ENCODE data around the gene ZNF554.

ZNF554 gene

GRCh38 chr19:2824129-2824528 lies 4.5 kb downstream of the ZNF554 start:
- peaks cover 18% of the 10 kb centered on the region for H3K36me3 ChIP-seq (ENCODE audit: insufficient read depth, low read length)
- H3K9ac ChIP-seq (ENCODE audit: low read length): no peak overlapping the region
- no peak overlapping the region for H3K4me3 ChIP-seq (ENCODE audit: low read depth in 1 of 2, low read length in 2 of 2)
- H3K27me3 ChIP-seq (ENCODE audit: control insufficient read depth in 1 of 2, insufficient read depth in 2 of 2, low read length in 2 of 2): no peaks in the 10 kb centered on the region
- no peaks in the 10 kb centered on the region for H3K4me1 ChIP-seq (ENCODE audit: insufficient read depth, low read length)
- H3K27ac ChIP-seq (ENCODE audit: low read depth, low read length): no peak overlapping the region
- no peaks in the 10 kb centered on the region for H3K9me3 ChIP-seq (ENCODE audit: low read length)

DNA sequence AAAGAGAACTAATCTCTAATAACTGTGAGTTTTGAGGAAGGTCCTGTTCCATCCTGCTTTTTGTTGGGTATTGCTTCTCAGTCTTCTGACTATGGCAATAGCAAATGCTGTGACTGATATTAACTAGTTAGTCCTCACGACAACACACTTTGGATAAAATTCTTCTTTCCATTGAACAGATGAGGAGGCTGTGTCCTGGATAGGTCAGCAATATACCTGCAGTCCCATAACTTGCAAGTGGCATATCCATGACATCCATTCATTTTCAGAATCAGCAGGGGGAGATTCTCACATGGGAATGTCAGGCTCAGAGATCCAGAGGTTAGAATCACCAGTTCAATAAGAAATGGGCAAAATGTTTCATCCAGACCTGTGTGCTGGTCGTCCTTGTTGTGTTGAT lies 7.4 kb downstream of the ZNF554 start:
- peaks cover 18% of the 10 kb centered on the region for H3K36me3 ChIP-seq (ENCODE audit: insufficient read depth, low read length)
- H3K27ac ChIP-seq (ENCODE audit: low read depth, low read length): no peak overlapping the region
- H3K4me1 ChIP-seq (ENCODE audit: insufficient read depth, low read length): no peaks in the 10 kb centered on the region
- no peak overlapping the region for H3K9ac ChIP-seq (ENCODE audit: low read length)
- no peaks in the 10 kb centered on the region for H3K9me3 ChIP-seq (ENCODE audit: low read length)
- no peak overlapping the region for H3K4me3 ChIP-seq (ENCODE audit: low read depth in 1 of 2, low read length in 2 of 2)
- no peaks in the 10 kb centered on the region for H3K27me3 ChIP-seq (ENCODE audit: control insufficient read depth in 1 of 2, insufficient read depth in 2 of 2, low read length in 2 of 2)

DNA sequence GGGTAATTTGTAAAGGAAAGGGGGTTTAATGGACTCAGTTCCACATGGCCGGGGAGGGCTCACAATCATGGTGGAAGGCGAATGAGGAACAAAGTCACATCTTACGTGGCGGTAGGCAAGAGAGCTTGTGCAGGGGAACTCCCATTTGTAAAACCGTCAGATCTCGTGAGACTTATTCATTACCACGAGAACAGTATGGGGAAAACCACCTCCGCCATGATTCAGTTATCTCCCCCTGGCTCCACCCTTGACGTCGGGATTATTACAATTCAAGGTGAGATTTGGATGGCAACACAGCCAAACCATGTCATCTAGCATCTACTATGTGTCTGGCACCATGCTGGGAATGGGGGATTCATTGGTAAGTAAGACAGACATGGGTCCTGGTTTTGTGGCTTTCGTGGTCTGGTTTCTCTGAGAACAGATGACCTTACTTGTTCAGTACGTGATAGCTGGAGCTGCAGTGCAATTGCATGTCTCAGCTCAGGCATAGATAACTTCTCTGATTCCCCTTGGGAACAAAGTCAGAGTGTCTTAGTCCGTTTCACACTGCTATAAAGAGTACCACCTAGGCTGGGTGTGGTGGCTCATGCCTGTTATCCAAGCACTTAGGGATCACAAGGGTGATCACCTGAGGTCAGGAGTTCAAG lies 8.3 kb downstream of the ZNF554 start:
- H3K4me3 ChIP-seq (ENCODE audit: low read depth in 1 of 2, low read length in 2 of 2): no peak overlapping the region
- H3K27me3 ChIP-seq (ENCODE audit: control insufficient read depth in 1 of 2, insufficient read depth in 2 of 2, low read length in 2 of 2): no peaks in the 10 kb centered on the region
- H3K27ac ChIP-seq (ENCODE audit: low read depth, low read length): no peak overlapping the region
- peaks cover 26% of the 10 kb centered on the region for H3K36me3 ChIP-seq (ENCODE audit: insufficient read depth, low read length)
- no peaks in the 10 kb centered on the region for H3K4me1 ChIP-seq (ENCODE audit: insufficient read depth, low read length)
- H3K9ac ChIP-seq (ENCODE audit: low read length): no peak overlapping the region
- H3K9me3 ChIP-seq (ENCODE audit: low read length): peaks cover 8% of the 10 kb centered on the region

DNA sequence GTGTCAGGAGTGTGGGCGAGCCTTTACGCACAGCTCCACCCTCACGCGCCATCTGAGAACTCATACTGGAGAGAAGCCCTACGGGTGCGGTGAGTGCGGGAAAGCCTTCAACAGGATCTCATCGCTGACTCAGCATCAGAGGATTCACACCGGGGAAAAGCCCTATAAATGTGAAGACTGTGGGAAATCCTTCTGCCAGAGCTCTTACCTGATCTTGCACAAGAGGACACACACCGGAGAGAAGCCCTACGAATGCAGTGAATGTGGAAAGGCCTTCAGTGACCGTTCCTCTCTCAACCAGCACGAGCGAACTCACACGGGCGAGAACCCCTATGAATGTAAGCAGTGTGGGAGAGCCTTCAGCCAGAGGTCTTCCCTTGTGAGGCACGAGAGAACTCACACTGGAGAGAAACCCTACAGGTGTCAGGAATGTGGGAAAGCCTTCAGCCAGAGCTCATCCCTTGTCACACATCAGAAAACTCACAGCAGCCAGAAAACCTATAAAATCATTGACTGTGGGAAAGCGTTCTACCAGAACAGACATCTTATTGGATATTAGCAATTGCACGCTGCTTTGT lies 14.7 kb downstream of the ZNF554 start:
- Histone ChIP-seq H3K27me3 (ENCODE audit: control insufficient read depth in 1 of 2, insufficient read depth in 2 of 2, low read length in 2 of 2) (no peaks in the 10 kb centered on the region), H3K4me1 (ENCODE audit: insufficient read depth, low read length) (no peaks in the 10 kb centered on the region), H3K36me3 (ENCODE audit: insufficient read depth, low read length) (peaks cover 25% of the 10 kb centered on the region), H3K9me3 (ENCODE audit: low read length) (peaks cover 29% of the 10 kb centered on the region), H3K27ac (ENCODE audit: low read depth, low read length) (no peak overlapping the region), H3K4me3 (ENCODE audit: low read depth in 1 of 2, low read length in 2 of 2) (peak overlapping the region in 1 of 2 donors; percentile 14), H3K9ac (ENCODE audit: low read length) (no peak overlapping the region)

DNA sequence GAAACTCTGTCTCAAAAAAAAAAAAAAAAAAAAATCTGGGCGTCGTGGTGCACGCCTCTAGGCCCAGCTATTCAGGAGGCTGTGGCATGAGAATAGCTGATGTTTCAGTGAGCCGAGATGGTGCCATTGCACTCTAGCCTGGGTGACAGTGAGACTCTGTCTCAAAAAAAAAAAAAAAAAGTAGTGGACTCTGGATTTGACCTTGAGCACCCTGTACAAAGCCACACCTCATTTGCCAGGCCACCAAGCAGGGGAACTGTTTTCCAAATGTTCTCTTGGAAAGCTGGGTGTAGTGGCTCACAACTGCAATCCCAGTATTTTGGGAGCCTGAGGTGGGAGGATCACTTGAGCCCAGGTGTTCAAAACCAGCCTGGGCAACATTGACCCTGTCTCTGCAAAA lies 17.8 kb downstream of the ZNF554 start:
- H3K9me3 ChIP-seq (ENCODE audit: low read length): peaks cover 26% of the 10 kb centered on the region
- no peak overlapping the region for H3K9ac ChIP-seq (ENCODE audit: low read length)
- peaks cover 4% of the 10 kb centered on the region for H3K4me1 ChIP-seq (ENCODE audit: insufficient read depth, low read length)
- no peak overlapping the region for H3K4me3 ChIP-seq (ENCODE audit: low read depth in 1 of 2, low read length in 2 of 2)
- no peaks in the 10 kb centered on the region for H3K27me3 ChIP-seq (ENCODE audit: control insufficient read depth in 1 of 2, insufficient read depth in 2 of 2, low read length in 2 of 2)
- peaks cover 23% of the 10 kb centered on the region for H3K36me3 ChIP-seq (ENCODE audit: insufficient read depth, low read length)
- no peak overlapping the region for H3K27ac ChIP-seq (ENCODE audit: low read depth, low read length)

DNA sequence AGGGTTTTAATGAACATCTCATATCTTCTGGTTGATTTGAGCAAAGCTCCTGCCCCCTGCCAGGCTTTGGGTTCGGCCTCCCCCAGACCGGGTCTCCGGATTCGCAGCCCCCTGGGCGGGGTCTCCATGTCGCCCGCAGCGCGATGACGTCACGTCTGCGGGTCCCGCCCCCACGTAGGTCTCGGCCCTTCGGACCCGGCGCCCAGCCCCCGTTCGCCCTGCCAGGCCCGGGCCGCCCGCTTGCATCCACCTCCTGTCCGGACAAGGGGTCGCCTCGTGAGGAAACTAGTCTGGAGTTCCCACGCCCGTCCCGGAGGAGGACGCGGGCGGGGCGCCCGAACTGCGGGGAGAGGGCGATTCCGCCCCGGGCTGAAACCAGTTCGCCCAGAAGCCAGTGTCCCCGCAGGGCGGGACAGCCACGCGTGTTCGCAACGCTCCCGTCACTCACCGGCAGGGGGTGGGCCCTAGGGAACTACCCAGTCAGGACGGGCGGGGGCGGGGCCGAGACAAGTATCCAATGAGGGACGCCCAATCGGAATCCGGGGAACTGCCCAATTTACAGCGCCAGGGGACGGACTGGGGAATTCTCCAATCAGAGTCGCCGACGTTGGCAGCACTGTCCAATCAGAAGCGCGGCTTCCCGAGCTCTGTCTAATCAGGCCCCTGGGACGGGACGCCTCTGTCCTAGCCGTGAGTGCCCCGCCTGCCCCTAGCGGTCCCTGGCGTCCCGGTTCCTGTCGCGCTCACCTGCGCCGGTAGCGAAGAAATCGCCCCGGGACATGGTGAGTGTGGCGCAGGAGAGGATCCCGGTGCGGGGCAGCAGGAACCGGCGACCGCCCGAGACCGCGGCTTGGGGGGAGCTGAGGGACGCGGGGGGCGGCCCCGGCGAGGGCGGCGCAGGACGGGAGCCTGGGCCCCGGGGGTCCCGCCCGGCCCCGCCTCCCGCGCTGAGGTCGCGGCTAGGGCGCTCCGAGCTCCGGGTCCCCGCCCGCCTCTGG lies 21.4 kb downstream of the ZNF554 start, which contains the start of gene ZNF555:
Gene ZNF555 (plus strand): TSS at position 682 of the 998 bp plus-strand sequence. CDS start 98 bp downstream, at position 780.
- Histone ChIP-seq H3K4me1 (ENCODE audit: insufficient read depth, low read length) (peaks cover 8% of the 10 kb centered on the region), H3K27me3 (ENCODE audit: control insufficient read depth in 1 of 2, insufficient read depth in 2 of 2, low read length in 2 of 2) (no peaks in the 10 kb centered on the region), H3K27ac (ENCODE audit: low read depth, low read length) (peak within 1 kb of the TSS; percentile 96), H3K4me3 (ENCODE audit: low read depth in 1 of 2, low read length in 2 of 2) (peak within 1 kb of the TSS; percentile 81), H3K36me3 (ENCODE audit: insufficient read depth, low read length) (no peaks in the 10 kb centered on the region), H3K9ac (ENCODE audit: low read length) (peak within 1 kb of the TSS; percentile 68), H3K9me3 (ENCODE audit: low read length) (no peaks in the 10 kb centered on the region)

- H3K4me1 ChIP-seq (ENCODE audit: insufficient read depth, low read length): peaks cover 8% of the 10 kb centered on the region
- peak overlapping the region; percentile 44 for H3K9ac ChIP-seq (ENCODE audit: low read length)
- H3K9me3 ChIP-seq (ENCODE audit: low read length): peaks cover 4% of the 10 kb centered on the region
- H3K27ac ChIP-seq (ENCODE audit: low read depth, low read length): peak overlapping the region; percentile 72
- H3K36me3 ChIP-seq (ENCODE audit: insufficient read depth, low read length): no peaks in the 10 kb centered on the region
- H3K4me3 ChIP-seq (ENCODE audit: low read depth in 1 of 2, low read length in 2 of 2): peak overlapping the region; percentile 81
- no peaks in the 10 kb centered on the region for H3K27me3 ChIP-seq (ENCODE audit: control insufficient read depth in 1 of 2, insufficient read depth in 2 of 2, low read length in 2 of 2)
These were observed 22.3 kb downstream of the ZNF554 start for GRCh38 chr19:2841855-2842574.

- no peaks in the 10 kb centered on the region for H3K36me3 ChIP-seq (ENCODE audit: insufficient read depth, low read length)
- peaks cover 8% of the 10 kb centered on the region for H3K4me1 ChIP-seq (ENCODE audit: insufficient read depth, low read length)
- no peak overlapping the region for H3K4me3 ChIP-seq (ENCODE audit: low read depth in 1 of 2, low read length in 2 of 2)
- peaks cover 13% of the 10 kb centered on the region for H3K9me3 ChIP-seq (ENCODE audit: low read length)
- no peak overlapping the region for H3K9ac ChIP-seq (ENCODE audit: low read length)
- H3K27ac ChIP-seq (ENCODE audit: low read depth, low read length): no peak overlapping the region
- no peaks in the 10 kb centered on the region for H3K27me3 ChIP-seq (ENCODE audit: control insufficient read depth in 1 of 2, insufficient read depth in 2 of 2, low read length in 2 of 2)
These were observed 25.4 kb downstream of the ZNF554 start for GRCh38 chr19:2845107-2845506.

DNA sequence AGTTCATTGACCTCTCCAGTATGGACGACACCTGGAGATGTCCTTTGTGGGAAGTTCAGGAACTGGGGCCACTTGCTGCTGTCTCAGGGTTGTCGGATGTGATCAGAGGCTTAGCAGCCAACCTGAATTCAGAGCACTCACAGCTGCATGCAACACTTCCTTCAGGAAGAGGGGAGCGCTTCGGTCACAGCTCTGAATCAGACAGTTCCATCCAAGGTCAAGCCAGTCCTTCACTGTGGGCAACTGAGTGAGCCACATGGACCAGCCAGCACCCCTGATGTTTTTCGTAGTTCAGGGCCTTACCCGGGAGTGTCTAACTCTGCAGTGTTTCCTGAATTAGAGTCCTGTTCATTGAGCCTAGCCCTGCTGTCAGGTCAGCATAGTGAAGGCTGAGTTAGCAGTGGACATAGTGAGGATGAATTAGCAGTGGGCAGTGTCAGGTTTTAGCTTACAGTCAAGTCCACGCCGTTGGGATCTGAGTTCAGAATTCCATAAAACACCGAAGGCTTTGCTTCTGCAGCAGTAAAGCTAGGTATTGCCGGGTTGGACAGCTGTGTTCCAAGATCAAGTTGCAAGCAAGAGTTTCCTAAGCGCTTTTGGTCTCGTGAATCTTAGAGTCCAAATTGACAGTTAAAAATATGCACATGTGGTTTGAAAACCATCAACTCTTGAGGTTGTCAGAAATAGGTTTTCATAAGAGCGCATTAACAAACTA lies 26.7 kb downstream of the ZNF554 start:
- Histone ChIP-seq H3K36me3 (ENCODE audit: insufficient read depth, low read length) (peaks cover 10% of the 10 kb centered on the region), H3K27me3 (ENCODE audit: control insufficient read depth in 1 of 2, insufficient read depth in 2 of 2, low read length in 2 of 2) (no peaks in the 10 kb centered on the region), H3K4me3 (ENCODE audit: low read depth in 1 of 2, low read length in 2 of 2) (no peak overlapping the region), H3K9me3 (ENCODE audit: low read length) (peaks cover 23% of the 10 kb centered on the region), H3K9ac (ENCODE audit: low read length) (no peak overlapping the region), H3K4me1 (ENCODE audit: insufficient read depth, low read length) (peaks cover 8% of the 10 kb centered on the region), H3K27ac (ENCODE audit: low read depth, low read length) (no peak overlapping the region)

GRCh38 chr19:2847507-2847906 lies 27.8 kb downstream of the ZNF554 start:
- Histone ChIP-seq H3K4me3 (ENCODE audit: low read depth in 1 of 2, low read length in 2 of 2) (no peak overlapping the region), H3K27me3 (ENCODE audit: control insufficient read depth in 1 of 2, insufficient read depth in 2 of 2, low read length in 2 of 2) (no peaks in the 10 kb centered on the region), H3K27ac (ENCODE audit: low read depth, low read length) (no peak overlapping the region), H3K9ac (ENCODE audit: low read length) (no peak overlapping the region), H3K4me1 (ENCODE audit: insufficient read depth, low read length) (peaks cover 4% of the 10 kb centered on the region), H3K36me3 (ENCODE audit: insufficient read depth, low read length) (peaks cover 22% of the 10 kb centered on the region), H3K9me3 (ENCODE audit: low read length) (peaks cover 34% of the 10 kb centered on the region)
